Measurements from ENCODE around the gene MMP25.

Gene MMP25

GRCh38 chr16:3059723-3060242, 13.4 kb downstream of the MMP25 start:
- peak overlapping the region; percentile 35 for H3K4me3 ChIP-seq (ENCODE audit: insufficient read depth, low read length, poor library complexity, severe bottlenecking)
- no peaks in the 10 kb centered on the region for H3K36me3 ChIP-seq (ENCODE audit: low read length)
- no peak for TF ChIP-seq EZH2phosphoT487 (conservative IDR thresholded peaks at IDR 0.05; ENCODE audit: low read length)
- no peak for TF ChIP-seq CTCF (IDR thresholded peaks at IDR 0.05; ENCODE audit: insufficient read depth, low read length, poor library complexity, severe bottlenecking)
- H3K9me3 ChIP-seq (ENCODE audit: insufficient read depth, low read length), result no peaks in the 10 kb centered on the region
- H3F3A ChIP-seq (ENCODE audit: insufficient read depth), result 0 out of 2 replicates have a peak, but pooled peaks cover 4% of the 10 kb centered on the region
- H3K27ac ChIP-seq (ENCODE audit: low read depth, low read length), result no peak overlapping the region
- H3K27me3 ChIP-seq (ENCODE audit: low read length), result no peaks in the 10 kb centered on the region
- peak overlapping the region; percentile 96 for H3K9ac ChIP-seq (ENCODE audit: low read length)
- no peaks in the 10 kb centered on the region for H3K79me2 ChIP-seq (ENCODE audit: insufficient read depth, low read length)
- H3K9me2 ChIP-seq (replicated peaks; ENCODE audit: insufficient read depth, low read length), result no peaks in the 10 kb centered on the region
- peak overlapping the region; percentile 49 for H2AFZ ChIP-seq (ENCODE audit: low read depth, low read length, severe bottlenecking)
- H3K4me2 ChIP-seq (ENCODE audit: low read depth, low read length, poor library complexity, severe bottlenecking), result peak overlapping the region; percentile 57
- H4K20me1 ChIP-seq (ENCODE audit: low read depth, low read length), result no peaks in the 10 kb centered on the region

- Histone ChIP-seq H3F3A (ENCODE audit: insufficient read depth) (0 out of 2 replicates have a peak, but pooled peaks cover 4% of the 10 kb centered on the region), H4K20me1 (ENCODE audit: low read depth, low read length) (no peaks in the 10 kb centered on the region), H2AFZ (ENCODE audit: low read depth, low read length, severe bottlenecking) (no peak overlapping the region), H3K9me3 (ENCODE audit: insufficient read depth, low read length) (no peaks in the 10 kb centered on the region), H3K27ac (ENCODE audit: low read depth, low read length) (no peak overlapping the region), H3K4me2 (ENCODE audit: low read depth, low read length, poor library complexity, severe bottlenecking) (no peak overlapping the region), H3K9ac (ENCODE audit: low read length) (no peak overlapping the region), H3K27me3 (ENCODE audit: low read length) (no peaks in the 10 kb centered on the region), H3K4me3 (ENCODE audit: insufficient read depth, low read length, poor library complexity, severe bottlenecking) (no peak overlapping the region), H3K36me3 (ENCODE audit: low read length) (no peaks in the 10 kb centered on the region), H3K79me2 (ENCODE audit: insufficient read depth, low read length) (no peaks in the 10 kb centered on the region), H3K9me2 (replicated peaks; ENCODE audit: insufficient read depth, low read length) (no peaks in the 10 kb centered on the region)
- TF ChIP-seq EZH2phosphoT487 (conservative IDR thresholded peaks at IDR 0.05; ENCODE audit: low read length), result no peak
- no peak for TF ChIP-seq CTCF (IDR thresholded peaks at IDR 0.05; ENCODE audit: insufficient read depth, low read length, poor library complexity, severe bottlenecking)
Observed at GRCh38 chr16:3060339-3061127, 14.2 kb downstream of the MMP25 start.

GRCh38 chr16:3062553-3062952, 16.2 kb downstream of the MMP25 start:
- Histone ChIP-seq H3K79me2 (ENCODE audit: insufficient read depth, low read length) (no peaks in the 10 kb centered on the region), H3K9me2 (replicated peaks; ENCODE audit: insufficient read depth, low read length) (no peaks in the 10 kb centered on the region), H3K36me3 (ENCODE audit: low read length) (no peaks in the 10 kb centered on the region), H3K9ac (ENCODE audit: low read length) (no peak overlapping the region), H3K27ac (ENCODE audit: low read depth, low read length) (no peak overlapping the region), H3K4me2 (ENCODE audit: low read depth, low read length, poor library complexity, severe bottlenecking) (no peak overlapping the region), H3K9me3 (ENCODE audit: insufficient read depth, low read length) (no peaks in the 10 kb centered on the region), H4K20me1 (ENCODE audit: low read depth, low read length) (no peaks in the 10 kb centered on the region), H3K27me3 (ENCODE audit: low read length) (no peaks in the 10 kb centered on the region), H3K4me3 (ENCODE audit: insufficient read depth, low read length, poor library complexity, severe bottlenecking) (no peak overlapping the region), H3F3A (ENCODE audit: insufficient read depth) (0 out of 2 replicates have a peak, but pooled peaks cover 4% of the 10 kb centered on the region), H2AFZ (ENCODE audit: low read depth, low read length, severe bottlenecking) (no peak overlapping the region)
- TF ChIP-seq EZH2phosphoT487 (conservative IDR thresholded peaks at IDR 0.05; ENCODE audit: low read length), result no peak
- no peak for TF ChIP-seq CTCF (IDR thresholded peaks at IDR 0.05; ENCODE audit: insufficient read depth, low read length, poor library complexity, severe bottlenecking)
